ENCODE results near the gene ATRIP. TPM values are rescaled to one million over a fixed set of nuclear protein-coding genes. Genes with fewer than 3 reads are reported as not detected.

The ATRIP gene
- polyA plus RNA-seq, 1 donor (not counting 4 experiments of a cell fraction or from before 2014, with no cell fraction given): 9.7 TPM

DNA sequence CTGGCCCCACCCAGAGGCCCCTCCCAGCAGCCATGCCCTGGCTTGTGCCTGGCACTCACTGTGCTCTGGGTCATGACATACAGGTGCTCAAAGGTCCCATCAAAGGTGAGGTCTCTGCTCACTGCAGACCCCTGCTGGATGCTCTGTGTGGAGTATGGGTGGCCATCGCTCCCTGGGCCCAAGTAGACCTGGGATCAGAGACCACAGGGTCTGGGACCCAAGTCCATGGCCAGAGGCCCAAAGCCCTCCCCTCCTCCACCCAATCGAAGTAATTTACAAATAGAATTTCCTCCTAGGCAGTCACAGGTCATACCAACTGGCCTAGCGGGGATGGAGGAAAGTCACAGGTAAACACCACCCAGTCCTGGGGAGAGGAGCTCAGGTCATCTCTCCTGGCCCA, 24.3 kb upstream of the ATRIP start:
- Histone ChIP-seq H3K27me3 (ENCODE audit: control insufficient read depth, extremely low read depth, insufficient read depth, low read length) (no peaks in the 10 kb centered on the region), H4K20me1 (ENCODE audit: control insufficient read depth, extremely low read depth, insufficient read depth, low read length) (peaks cover 24% of the 10 kb centered on the region), H3K36me3 (ENCODE audit: control insufficient read depth in 2 of 2, extremely low read depth in 1 of 2, insufficient read depth in 2 of 2, low read length in 2 of 2) (peaks cover 41 to 50% of the 10 kb centered on the region in 2 experiments), H3K4me3 (ENCODE audit: control insufficient read depth in 2 of 3, extremely low read depth in 1 of 3, insufficient read depth in 2 of 3, low read depth in 1 of 3, low read length in 3 of 3) (no peak overlapping the region), H3K4me1 (ENCODE audit: control insufficient read depth, extremely low read depth, insufficient read depth, low read length) (peaks cover 33% of the 10 kb centered on the region), H3K9me1 (ENCODE audit: control insufficient read depth, extremely low read depth, insufficient read depth, low read length) (no peaks in the 10 kb centered on the region), H3K79me2 (ENCODE audit: control insufficient read depth, insufficient read depth, low read length) (peaks cover 69% of the 10 kb centered on the region), H3K9me3 (ENCODE audit: control insufficient read depth, low read depth, low read length) (no peaks in the 10 kb centered on the region), H3K9ac (ENCODE audit: control insufficient read depth, extremely low read depth, insufficient read depth, low read length) (no peak overlapping the region), H3K27ac (ENCODE audit: control insufficient read depth, insufficient read depth, low read length) (no peak overlapping the region), H2AFZ (ENCODE audit: control insufficient read depth, low read length) (no peak overlapping the region), H3K4me2 (ENCODE audit: control insufficient read depth, extremely low read depth, insufficient read depth, low read depth, low read length) (no peak overlapping the region)
- DNase-seq (ENCODE audit: low read depth, low spot score) (no peak), FAIRE-seq (no peak)
- dilution Hi-C loops (cut with MboI; ENCODE audit: extremely low pct_ligation_motif_present, low sequenced_read_pairs): no loop called here
- TF ChIP-seq EZH2 (IDR thresholded peaks at IDR 0.05; ENCODE audit: low read length): no peak
- no peak for TF ChIP-seq CTCF (optimal IDR thresholded peaks at IDR 0.05 in 1 of 3, IDR thresholded peaks at IDR 0.05 in 1 of 3, conservative IDR thresholded peaks at IDR 0.05 in 1 of 3; ENCODE audit: extremely low read depth in 1 of 3, insufficient read depth in 2 of 3, low read length in 3 of 3)

- Histone ChIP-seq H3K9ac (ENCODE audit: control insufficient read depth, extremely low read depth, insufficient read depth, low read length) (no peak overlapping the region), H3K9me3 (ENCODE audit: control insufficient read depth, low read depth, low read length) (no peaks in the 10 kb centered on the region), H4K20me1 (ENCODE audit: control insufficient read depth, extremely low read depth, insufficient read depth, low read length) (peaks cover 24% of the 10 kb centered on the region), H3K4me1 (ENCODE audit: control insufficient read depth, extremely low read depth, insufficient read depth, low read length) (peaks cover 37% of the 10 kb centered on the region), H3K9me1 (ENCODE audit: control insufficient read depth, extremely low read depth, insufficient read depth, low read length) (no peaks in the 10 kb centered on the region), H3K4me2 (ENCODE audit: control insufficient read depth, extremely low read depth, insufficient read depth, low read depth, low read length) (no peak overlapping the region), H3K79me2 (ENCODE audit: control insufficient read depth, insufficient read depth, low read length) (peaks cover 73% of the 10 kb centered on the region), H3K27me3 (ENCODE audit: control insufficient read depth, extremely low read depth, insufficient read depth, low read length) (no peaks in the 10 kb centered on the region), H3K4me3 (ENCODE audit: control insufficient read depth in 2 of 3, extremely low read depth in 1 of 3, insufficient read depth in 2 of 3, low read depth in 1 of 3, low read length in 3 of 3) (no peak overlapping the region), H2AFZ (ENCODE audit: control insufficient read depth, low read length) (no peak overlapping the region), H3K36me3 (ENCODE audit: control insufficient read depth in 2 of 2, extremely low read depth in 1 of 2, insufficient read depth in 2 of 2, low read length in 2 of 2) (peaks cover 37 to 47% of the 10 kb centered on the region in 2 experiments), H3K27ac (ENCODE audit: control insufficient read depth, insufficient read depth, low read length) (no peak overlapping the region)
- FAIRE-seq (no peak), DNase-seq (ENCODE audit: low read depth, low spot score) (no peak)
- TF ChIP-seq CTCF (optimal IDR thresholded peaks at IDR 0.05 in 1 of 3, IDR thresholded peaks at IDR 0.05 in 1 of 3, conservative IDR thresholded peaks at IDR 0.05 in 1 of 3; ENCODE audit: extremely low read depth in 1 of 3, insufficient read depth in 2 of 3, low read length in 3 of 3) (no peak), EZH2 (IDR thresholded peaks at IDR 0.05; ENCODE audit: low read length) (no peak)
- dilution Hi-C loops (cut with MboI; ENCODE audit: extremely low pct_ligation_motif_present, low sequenced_read_pairs): no loop called here
Measured at GRCh38 chr3:48422681-48423080, 23.9 kb upstream of the ATRIP start.
